Measurements from ENCODE around the gene STK33. TPM values are rescaled to one million over a fixed set of nuclear protein-coding genes. Genes with fewer than 3 reads are reported as not detected.
A peak's percentile ranks its signal among the peaks of the same experiment; 100 is the strongest.

Gene STK33
- polyA plus RNA-seq, 2 donors = 0.75 to 0.92 TPM

DNA sequence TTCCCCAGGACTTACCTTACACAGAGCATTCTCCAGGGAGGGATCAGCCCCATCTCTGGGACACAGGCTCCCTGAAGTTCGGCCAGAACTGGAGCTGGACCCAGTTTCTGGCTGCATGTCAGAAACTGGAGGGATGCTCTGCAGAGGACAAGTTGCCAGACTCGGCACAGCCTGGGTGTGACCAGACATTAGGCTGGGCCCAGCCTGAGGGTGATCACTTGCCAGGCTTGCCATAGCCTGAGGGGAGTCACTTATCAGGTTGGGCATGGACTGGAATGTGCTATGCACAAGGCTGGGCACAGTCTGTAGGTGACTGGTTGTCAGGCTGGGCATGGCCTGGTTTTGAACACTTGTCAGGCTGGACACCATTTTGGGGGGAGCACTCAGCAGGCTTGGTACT lies 30.7 kb upstream of the STK33 start:
- H3K4me1 ChIP-seq (ENCODE audit: control insufficient read depth in 2 of 2, insufficient read depth in 2 of 2, low read length in 1 of 2) = peaks cover 0 to 4% of the 10 kb centered on the region in 2 donors
- H3K27ac ChIP-seq (ENCODE audit: low read depth in 2 of 2, low read length in 1 of 2) = no peak overlapping the region
- H3K36me3 ChIP-seq (ENCODE audit: control insufficient read depth in 2 of 2, insufficient read depth in 2 of 2, low read length in 1 of 2) = peaks cover 5 to 15% of the 10 kb centered on the region in 2 donors
- WGBS, 2 donors = 66 to 74% methylated on average over 2 of the region's 2 CpGs
- no peaks in the 10 kb centered on the region for H3K27me3 ChIP-seq (ENCODE audit: control insufficient read depth in 1 of 2, insufficient read depth in 2 of 2, low read length in 2 of 2)
- no peak overlapping the region for H3K4me3 ChIP-seq (ENCODE audit: low read depth in 1 of 2, low read length in 2 of 2)
- no peaks in the 10 kb centered on the region for H3K9me3 ChIP-seq (ENCODE audit: control insufficient read depth in 2 of 2, insufficient read depth in 1 of 2, low read depth in 1 of 2, low read length in 1 of 2)

DNA sequence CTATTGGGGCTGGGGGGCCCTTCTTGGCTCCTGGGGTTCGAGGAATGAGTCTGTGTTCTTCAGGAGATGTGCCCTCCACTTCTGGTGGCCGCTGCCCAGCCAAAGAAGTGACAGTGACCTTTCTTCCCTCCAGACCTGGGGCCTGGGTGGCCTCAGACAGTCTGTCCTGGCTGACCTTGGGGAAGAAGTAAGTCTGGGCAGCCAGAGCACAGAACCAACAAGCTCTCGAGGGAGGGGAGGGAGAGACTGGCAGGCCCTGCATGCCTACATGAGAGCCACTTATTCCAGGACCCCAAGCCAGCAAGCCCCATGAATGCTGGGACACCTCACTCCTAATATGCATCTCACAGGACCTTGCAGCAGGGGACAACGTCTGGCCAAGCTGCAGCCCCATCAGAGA lies 27.1 kb upstream of the STK33 start:
- Histone ChIP-seq H3K27ac (ENCODE audit: low read depth in 2 of 2, low read length in 1 of 2) (no peak overlapping the region), H3K9me3 (ENCODE audit: control insufficient read depth in 2 of 2, insufficient read depth in 1 of 2, low read depth in 1 of 2, low read length in 1 of 2) (no peaks in the 10 kb centered on the region), H3K36me3 (ENCODE audit: control insufficient read depth in 2 of 2, insufficient read depth in 2 of 2, low read length in 1 of 2) (peaks cover 12 to 24% of the 10 kb centered on the region in 2 donors), H3K4me1 (ENCODE audit: control insufficient read depth in 2 of 2, insufficient read depth in 2 of 2, low read length in 1 of 2) (peaks cover 0 to 6% of the 10 kb centered on the region in 2 donors), H3K27me3 (ENCODE audit: control insufficient read depth in 1 of 2, insufficient read depth in 2 of 2, low read length in 2 of 2) (no peaks in the 10 kb centered on the region), H3K4me3 (ENCODE audit: low read depth in 1 of 2, low read length in 2 of 2) (no peak overlapping the region)
- 75 to 84% methylated on average over 4 of the region's 4 CpGs for WGBS, 2 donors

DNA sequence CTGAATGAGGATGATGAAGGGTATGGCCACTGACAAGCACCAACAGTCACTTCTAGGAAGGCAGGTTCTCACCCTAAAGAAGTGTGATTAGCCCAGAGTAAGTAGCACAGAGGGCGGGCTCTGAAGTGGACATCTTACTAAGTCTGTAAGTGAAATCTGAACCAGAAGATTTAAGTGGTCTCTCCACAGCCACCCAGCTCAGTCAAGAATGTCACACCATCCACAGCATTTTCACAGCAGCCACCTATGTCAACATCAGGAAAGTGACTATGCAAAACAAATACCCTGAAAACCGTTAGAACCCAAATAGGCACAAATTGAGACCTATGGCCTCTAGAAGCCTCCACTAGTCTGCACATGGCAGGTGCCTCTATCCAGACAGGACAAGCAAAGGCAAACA lies 23.0 kb upstream of the STK33 start:
- Histone ChIP-seq H3K27me3 (ENCODE audit: control insufficient read depth in 1 of 2, insufficient read depth in 2 of 2, low read length in 2 of 2) (no peaks in the 10 kb centered on the region), H3K4me1 (ENCODE audit: control insufficient read depth in 2 of 2, insufficient read depth in 2 of 2, low read length in 1 of 2) (peaks cover 0 to 2% of the 10 kb centered on the region in 2 donors), H3K9me3 (ENCODE audit: control insufficient read depth in 2 of 2, insufficient read depth in 1 of 2, low read depth in 1 of 2, low read length in 1 of 2) (no peaks in the 10 kb centered on the region), H3K4me3 (ENCODE audit: low read depth in 1 of 2, low read length in 2 of 2) (no peak overlapping the region), H3K36me3 (ENCODE audit: control insufficient read depth in 2 of 2, insufficient read depth in 2 of 2, low read length in 1 of 2) (peaks cover 9 to 13% of the 10 kb centered on the region in 2 donors), H3K27ac (ENCODE audit: low read depth in 2 of 2, low read length in 1 of 2) (no peak overlapping the region)
- WGBS, 2 donors = 74 to 75% methylated on average over 2 of the region's 2 CpGs

DNA sequence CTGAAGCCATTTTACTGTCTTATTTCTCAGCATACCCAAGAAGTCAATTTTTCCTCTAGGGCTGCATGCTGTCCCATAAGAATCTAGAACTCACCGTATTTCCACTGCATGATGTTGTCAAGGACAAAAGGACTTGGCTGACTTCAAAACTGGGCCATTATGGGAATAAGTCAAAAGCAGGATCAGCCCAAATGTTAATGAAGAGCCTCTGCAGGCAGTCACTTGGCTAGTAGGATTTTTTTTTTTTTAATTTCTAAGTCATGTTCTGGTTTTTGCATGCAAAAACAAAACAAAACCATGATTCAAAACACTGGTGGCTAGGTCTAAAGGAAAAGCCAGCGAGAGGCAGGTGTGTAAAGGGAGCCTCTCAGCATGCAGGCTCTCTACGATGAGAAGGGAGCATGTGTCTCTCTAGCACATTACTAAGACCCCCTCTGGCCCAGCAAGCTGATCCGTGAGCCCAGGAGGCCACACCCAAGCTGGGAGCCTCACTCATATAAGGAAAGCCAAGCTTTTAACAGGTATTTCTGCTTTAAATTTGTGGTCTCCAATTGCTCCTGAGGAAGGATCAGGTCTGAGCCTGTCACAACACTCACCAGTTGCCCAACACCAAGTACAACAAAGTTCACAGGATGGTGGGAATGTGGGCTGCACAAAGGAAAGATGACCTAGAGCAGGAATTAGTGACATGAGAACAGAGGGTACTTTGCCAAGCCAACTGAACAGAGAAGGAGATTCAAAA lies 21.4 kb upstream of the STK33 start:
- Histone ChIP-seq H3K9me3 (ENCODE audit: control insufficient read depth in 2 of 2, insufficient read depth in 1 of 2, low read depth in 1 of 2, low read length in 1 of 2) (no peaks in the 10 kb centered on the region), H3K4me3 (ENCODE audit: low read depth in 1 of 2, low read length in 2 of 2) (no peak overlapping the region), H3K36me3 (ENCODE audit: control insufficient read depth in 2 of 2, insufficient read depth in 2 of 2, low read length in 1 of 2) (peaks cover 7 to 13% of the 10 kb centered on the region in 2 donors), H3K4me1 (ENCODE audit: control insufficient read depth in 2 of 2, insufficient read depth in 2 of 2, low read length in 1 of 2) (peaks cover 0 to 2% of the 10 kb centered on the region in 2 donors), H3K27me3 (ENCODE audit: control insufficient read depth in 1 of 2, insufficient read depth in 2 of 2, low read length in 2 of 2) (no peaks in the 10 kb centered on the region), H3K27ac (ENCODE audit: low read depth in 2 of 2, low read length in 1 of 2) (no peak overlapping the region)
- 68 to 75% methylated on average over 4 of the region's 4 CpGs for WGBS, 2 donors

DNA sequence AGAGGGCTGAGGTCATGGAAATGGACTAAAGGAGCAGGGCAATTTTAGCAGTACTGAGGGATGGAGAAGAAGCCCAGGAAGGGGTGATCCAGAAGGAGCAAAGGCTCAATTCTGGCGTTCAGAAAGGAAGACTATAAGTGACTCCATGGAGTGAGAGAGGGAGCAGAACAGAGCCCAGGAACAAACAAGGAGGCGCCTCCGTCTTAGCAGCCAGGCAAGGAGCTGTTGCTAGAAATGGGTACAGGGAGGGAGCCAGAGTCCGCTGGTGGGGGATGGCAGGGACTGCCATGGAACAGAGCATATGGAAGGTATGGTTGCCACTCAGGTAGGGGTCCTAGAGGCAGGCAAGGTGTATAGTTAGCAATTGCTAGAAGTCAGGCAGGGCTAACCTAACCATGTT lies 20.5 kb upstream of the STK33 start:
- Histone ChIP-seq H3K27me3 (ENCODE audit: control insufficient read depth in 1 of 2, insufficient read depth in 2 of 2, low read length in 2 of 2) (no peaks in the 10 kb centered on the region), H3K9me3 (ENCODE audit: control insufficient read depth in 2 of 2, insufficient read depth in 1 of 2, low read depth in 1 of 2, low read length in 1 of 2) (no peaks in the 10 kb centered on the region), H3K4me3 (ENCODE audit: low read depth in 1 of 2, low read length in 2 of 2) (no peak overlapping the region), H3K4me1 (ENCODE audit: control insufficient read depth in 2 of 2, insufficient read depth in 2 of 2, low read length in 1 of 2) (peaks cover 0 to 2% of the 10 kb centered on the region in 2 donors), H3K27ac (ENCODE audit: low read depth in 2 of 2, low read length in 1 of 2) (no peak overlapping the region), H3K36me3 (ENCODE audit: control insufficient read depth in 2 of 2, insufficient read depth in 2 of 2, low read length in 1 of 2) (peaks cover 7 to 9% of the 10 kb centered on the region in 2 donors)
- WGBS, 2 donors = 93 to 96% methylated on average over 4 of the region's 4 CpGs

DNA sequence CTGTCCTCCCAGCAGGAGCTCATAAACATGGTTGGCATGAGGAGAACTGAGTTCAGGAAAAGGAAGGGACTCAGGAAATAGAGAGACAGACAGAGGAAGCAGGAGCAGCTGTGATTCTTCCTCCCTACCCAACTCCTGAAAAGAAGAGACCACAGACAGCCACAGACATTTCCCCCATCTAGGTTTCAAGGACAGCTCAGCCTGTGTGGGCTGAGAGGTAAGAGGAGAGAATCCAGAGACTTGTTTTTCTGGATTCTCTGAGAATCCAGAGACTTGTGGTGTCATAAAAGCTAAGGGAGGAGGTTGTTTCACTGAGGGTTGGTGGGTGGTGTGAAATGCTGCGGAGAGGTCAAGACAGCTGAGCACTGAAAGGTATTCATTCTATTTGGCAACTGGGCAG lies 19.0 kb upstream of the STK33 start:
- Histone ChIP-seq H3K4me1 (ENCODE audit: control insufficient read depth in 2 of 2, insufficient read depth in 2 of 2, low read length in 1 of 2) (peaks cover 0 to 2% of the 10 kb centered on the region in 2 donors), H3K27ac (ENCODE audit: low read depth in 2 of 2, low read length in 1 of 2) (no peak overlapping the region), H3K4me3 (ENCODE audit: low read depth in 1 of 2, low read length in 2 of 2) (no peak overlapping the region), H3K27me3 (ENCODE audit: control insufficient read depth in 1 of 2, insufficient read depth in 2 of 2, low read length in 2 of 2) (no peaks in the 10 kb centered on the region), H3K9me3 (ENCODE audit: control insufficient read depth in 2 of 2, insufficient read depth in 1 of 2, low read depth in 1 of 2, low read length in 1 of 2) (no peaks in the 10 kb centered on the region), H3K36me3 (ENCODE audit: control insufficient read depth in 2 of 2, insufficient read depth in 2 of 2, low read length in 1 of 2) (peaks cover 2% of the 10 kb centered on the region in 2 donors)
- WGBS, 2 donors = 79 to 84% methylated on average over 1 of the region's 1 CpG

DNA sequence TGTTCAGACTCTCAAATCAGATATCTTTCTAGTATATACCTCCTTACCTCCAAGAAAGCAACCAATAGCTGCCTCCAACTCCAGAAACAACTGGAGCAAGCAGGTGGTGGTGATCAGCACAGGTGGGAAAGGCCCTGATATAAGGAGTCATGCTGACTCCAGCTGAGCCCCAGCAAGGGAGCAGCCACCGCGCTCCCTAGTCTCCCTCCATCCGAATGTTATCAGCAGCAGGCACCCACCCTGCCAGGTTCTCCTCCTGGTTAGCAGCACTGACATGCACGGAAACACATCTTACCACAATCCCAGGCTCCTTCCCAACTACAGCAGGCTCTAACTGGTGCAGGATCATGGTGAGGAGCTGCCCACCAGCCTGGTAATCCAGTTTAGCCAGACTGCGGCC lies 18.5 kb upstream of the STK33 start:
- Histone ChIP-seq H3K9me3 (ENCODE audit: control insufficient read depth in 2 of 2, insufficient read depth in 1 of 2, low read depth in 1 of 2, low read length in 1 of 2) (no peaks in the 10 kb centered on the region), H3K27me3 (ENCODE audit: control insufficient read depth in 1 of 2, insufficient read depth in 2 of 2, low read length in 2 of 2) (no peaks in the 10 kb centered on the region), H3K4me1 (ENCODE audit: control insufficient read depth in 2 of 2, insufficient read depth in 2 of 2, low read length in 1 of 2) (peaks cover 0 to 2% of the 10 kb centered on the region in 2 donors), H3K4me3 (ENCODE audit: low read depth in 1 of 2, low read length in 2 of 2) (no peak overlapping the region), H3K27ac (ENCODE audit: low read depth in 2 of 2, low read length in 1 of 2) (no peak overlapping the region), H3K36me3 (ENCODE audit: control insufficient read depth in 2 of 2, insufficient read depth in 2 of 2, low read length in 1 of 2) (peaks cover 0 to 2% of the 10 kb centered on the region in 2 donors)
- 82 to 89% methylated on average over 5 of the region's 5 CpGs for WGBS, 2 donors

DNA sequence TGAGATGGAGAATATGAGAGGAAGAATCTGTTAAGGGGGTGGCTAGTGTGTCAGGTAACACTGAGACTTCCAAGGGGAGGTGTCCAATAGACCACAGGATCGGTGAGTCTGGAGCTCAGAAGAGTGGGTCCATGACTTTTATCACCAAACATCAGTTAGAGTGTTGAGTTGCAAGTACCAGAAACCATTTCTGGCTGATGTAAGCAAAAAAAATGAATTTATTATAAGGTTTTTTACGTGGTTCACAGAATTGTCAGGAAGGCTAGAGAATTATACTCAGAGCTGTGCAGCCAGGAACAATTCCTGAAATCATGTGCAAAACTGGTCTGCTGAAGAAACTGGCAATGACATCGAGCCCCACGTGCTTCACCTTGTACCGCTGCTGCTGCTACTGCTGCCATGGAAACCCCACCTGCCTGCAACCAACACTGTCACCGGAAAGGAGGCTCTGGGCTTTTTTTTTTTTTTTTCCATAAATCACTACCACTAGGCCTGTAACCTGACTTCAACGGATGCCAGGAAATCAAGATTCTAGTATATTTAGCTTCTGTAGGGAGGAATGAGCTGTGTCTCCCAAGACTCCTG lies 16.6 kb upstream of the STK33 start:
- no peak overlapping the region for H3K4me3 ChIP-seq (ENCODE audit: low read depth in 1 of 2, low read length in 2 of 2)
- H3K27ac ChIP-seq (ENCODE audit: low read depth in 2 of 2, low read length in 1 of 2) = no peak overlapping the region
- no peaks in the 10 kb centered on the region for H3K27me3 ChIP-seq (ENCODE audit: control insufficient read depth in 1 of 2, insufficient read depth in 2 of 2, low read length in 2 of 2)
- H3K36me3 ChIP-seq (ENCODE audit: control insufficient read depth in 2 of 2, insufficient read depth in 2 of 2, low read length in 1 of 2) = no peaks in the 10 kb centered on the region
- H3K9me3 ChIP-seq (ENCODE audit: control insufficient read depth in 2 of 2, insufficient read depth in 1 of 2, low read depth in 1 of 2, low read length in 1 of 2) = no peaks in the 10 kb centered on the region
- H3K4me1 ChIP-seq (ENCODE audit: control insufficient read depth in 2 of 2, insufficient read depth in 2 of 2, low read length in 1 of 2) = no peaks in the 10 kb centered on the region
- 49 to 73% methylated on average over 7 of the region's 7 CpGs for WGBS, 2 donors

DNA sequence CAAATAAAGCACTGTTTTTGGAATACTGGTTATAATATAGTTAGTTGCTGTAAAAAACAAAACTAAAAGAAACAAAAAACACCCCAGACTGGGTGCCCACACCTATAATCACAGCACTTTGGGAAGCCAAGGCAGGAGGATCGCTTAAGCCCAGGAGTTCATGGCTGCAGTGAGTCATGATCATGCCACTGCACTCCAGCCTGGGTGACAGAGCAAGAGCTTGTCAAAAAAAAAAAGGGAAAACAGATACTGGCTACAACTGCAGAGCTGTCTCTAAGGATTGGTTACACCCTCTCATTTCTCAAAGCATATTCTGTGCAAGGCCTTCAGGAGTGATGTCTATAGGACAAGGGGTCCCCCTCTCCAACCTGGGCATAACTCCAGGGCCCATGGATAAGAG lies 14.6 kb upstream of the STK33 start:
- no peaks in the 10 kb centered on the region for H3K9me3 ChIP-seq (ENCODE audit: control insufficient read depth in 2 of 2, insufficient read depth in 1 of 2, low read depth in 1 of 2, low read length in 1 of 2)
- H3K27me3 ChIP-seq (ENCODE audit: control insufficient read depth in 1 of 2, insufficient read depth in 2 of 2, low read length in 2 of 2) = no peaks in the 10 kb centered on the region
- no peaks in the 10 kb centered on the region for H3K36me3 ChIP-seq (ENCODE audit: control insufficient read depth in 2 of 2, insufficient read depth in 2 of 2, low read length in 1 of 2)
- H3K4me1 ChIP-seq (ENCODE audit: control insufficient read depth in 2 of 2, insufficient read depth in 2 of 2, low read length in 1 of 2) = peaks cover 0 to 5% of the 10 kb centered on the region in 2 donors
- WGBS, 2 donors = 48 to 67% methylated on average over 1 of the region's 1 CpG
- no peak overlapping the region for H3K4me3 ChIP-seq (ENCODE audit: low read depth in 1 of 2, low read length in 2 of 2)
- H3K27ac ChIP-seq (ENCODE audit: low read depth in 2 of 2, low read length in 1 of 2) = peak overlapping the region in 1 of 2 donors; percentile 17
